ENCODE measurements around the gene NID1.
"Not testable (repeated sequence)": the region's sequence is repeated elsewhere in the genome, so short reads cannot be mapped to it uniquely, and the experiment has no call there.

Gene NID1

DNA sequence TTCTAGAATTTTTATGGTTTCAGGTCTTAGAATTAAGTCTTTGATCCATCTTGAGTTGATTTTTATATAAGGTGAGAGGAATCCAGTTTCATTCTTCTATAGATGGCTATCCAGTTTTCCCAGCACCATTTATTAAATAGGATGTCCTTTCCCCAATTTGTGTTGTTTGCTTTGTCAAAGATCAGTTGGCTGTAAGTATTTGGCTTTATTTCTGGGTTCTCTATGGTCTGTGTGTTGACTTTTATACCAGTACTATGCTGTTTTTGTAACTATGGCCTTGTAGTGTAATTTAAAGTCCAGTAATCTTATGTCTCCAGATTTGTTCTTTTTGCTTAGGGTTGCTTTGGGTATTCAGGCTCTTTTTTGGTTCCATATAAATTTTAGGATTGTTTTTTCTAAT, 137.3 kb downstream of the NID1 start:
- H3K36me3 ChIP-seq (ENCODE audit: insufficient read depth, low read length); H3K27me3 ChIP-seq (ENCODE audit: control insufficient read depth in 1 of 2, insufficient read depth in 2 of 2, low read length in 2 of 2); H3K9me3 ChIP-seq (ENCODE audit: low read length); H3K9ac ChIP-seq (ENCODE audit: low read length); H3K4me3 ChIP-seq (ENCODE audit: low read depth in 1 of 2, low read length in 2 of 2); H3K4me1 ChIP-seq (ENCODE audit: insufficient read depth, low read length); H3K27ac ChIP-seq (ENCODE audit: low read depth, low read length): not testable (repeated sequence)
